Smooth muscle cell (in vitro differentiated cells): ENCODE results near the gene TACC2. TPM values are rescaled to one million over a fixed set of nuclear protein-coding genes. Genes with fewer than 3 reads are reported as not detected.

Experiments used
- DNase-seq: peaks from one replicate; lab custom pipeline; 2025; ENCODE audit not compliant: unreplicated experiment; lab: John Stamatoyannopoulos, UW
- H2AFZ ChIP-seq: fragments of 200-600 bp; sonication (generic); 2 replicates; pipeline ENCODE4 v1.6.0; 2016; ENCODE audit warnings: antibody characterized with exemption, low read depth, mild to moderate bottlenecking
- H3F3A ChIP-seq: fragments of 200-600 bp; sonication (generic); 2 replicates; pipeline ENCODE4 v1.6.0; 2017; ENCODE audit warnings: antibody characterized with exemption, low read depth
- H3K27ac ChIP-seq: fragments of 200-600 bp; sonication (generic); 2 replicates; pipeline ENCODE4 v1.5.1; 2016; ENCODE audit warnings: low read depth, mild to moderate bottlenecking
- H3K27me3 ChIP-seq: fragments of 200-600 bp; sonication (generic); 2 replicates; pipeline ENCODE4 v1.6.1; 2016; ENCODE audit warnings: low read depth, mild to moderate bottlenecking
- H3K36me3 ChIP-seq: fragments of 200-600 bp; sonication (generic); 2 replicates; pipeline ENCODE4 v1.5.1; 2016; ENCODE audit warnings: low read depth
- H3K4me1 ChIP-seq: fragments of 200-600 bp; sonication (generic); 2 replicates; pipeline ENCODE4 v1.5.1; 2016; ENCODE audit warnings: low read depth
- H3K4me2 ChIP-seq: fragments of 200-600 bp; sonication (generic); 2 replicates; pipeline ENCODE4 v1.6.0; 2016; ENCODE audit warnings: mild to moderate bottlenecking
- H3K4me3 ChIP-seq: fragments of 200-600 bp; sonication (generic); 2 replicates; pipeline ENCODE4 v1.5.1; 2016; ENCODE audit warnings: mild to moderate bottlenecking
- H3K79me2 ChIP-seq: fragments of 200-600 bp; sonication (generic); 2 replicates; pipeline ENCODE4 v1.6.0; 2016; ENCODE audit warnings: low read depth, mild to moderate bottlenecking
- H3K9ac ChIP-seq: fragments of 200-600 bp; sonication (generic); 2 replicates; pipeline ENCODE4 v1.6.0; 2016; ENCODE audit warnings: low read depth
- H3K9me3 ChIP-seq: fragments of 200-600 bp; sonication (generic); replicated peaks from 2 replicates; pipeline ENCODE4 v1.5.1; 2016; ENCODE audit warnings: low read depth
- H4K20me1 ChIP-seq: fragments of 200-600 bp; sonication (generic); 2 replicates; pipeline ENCODE4 v1.6.0; 2016; ENCODE audit warnings: low read depth
- CTCF ChIP-seq: fragments of 200-600 bp; sonication (generic); IDR thresholded peaks from 2 replicates; pipeline ENCODE4 v1.5.1; 2017; ENCODE audit warnings: borderline replicate concordance, mild to moderate bottlenecking, antibody characterized with exemption; ENCODE audit not compliant: insufficient read depth, poor library complexity, severe bottlenecking
- whole genome bisulfite sequencing: methylation state at CpG from one replicate; pipeline ENCODE4 v1.1.7; 2016; ENCODE audit warnings: low lambda C conversion rate; 5-methylcytosine and 5-hydroxymethylcytosine counted together
- polyA plus RNA-seq: library from polyadenylated mRNA; unstranded; fragments of >200 nt; fragmentation: Nextera tagmentation; extraction: Ambion mirVana; gene quantifications from 2 replicates; pipeline ENCODE4 v1.2.1, GENCODE V29; 2016
- total RNA-seq: library from RNA; depleted of rRNA; stranded (reverse); fragments of >200 nt; gene quantifications from 2 replicates; pipeline ENCODE4 v1.2.3, GENCODE V29; 2014

Gene TACC2
- total and polyA plus RNA-seq, 2 experiments from 2014 or later = 2.8 to 7.6 TPM

DNA sequence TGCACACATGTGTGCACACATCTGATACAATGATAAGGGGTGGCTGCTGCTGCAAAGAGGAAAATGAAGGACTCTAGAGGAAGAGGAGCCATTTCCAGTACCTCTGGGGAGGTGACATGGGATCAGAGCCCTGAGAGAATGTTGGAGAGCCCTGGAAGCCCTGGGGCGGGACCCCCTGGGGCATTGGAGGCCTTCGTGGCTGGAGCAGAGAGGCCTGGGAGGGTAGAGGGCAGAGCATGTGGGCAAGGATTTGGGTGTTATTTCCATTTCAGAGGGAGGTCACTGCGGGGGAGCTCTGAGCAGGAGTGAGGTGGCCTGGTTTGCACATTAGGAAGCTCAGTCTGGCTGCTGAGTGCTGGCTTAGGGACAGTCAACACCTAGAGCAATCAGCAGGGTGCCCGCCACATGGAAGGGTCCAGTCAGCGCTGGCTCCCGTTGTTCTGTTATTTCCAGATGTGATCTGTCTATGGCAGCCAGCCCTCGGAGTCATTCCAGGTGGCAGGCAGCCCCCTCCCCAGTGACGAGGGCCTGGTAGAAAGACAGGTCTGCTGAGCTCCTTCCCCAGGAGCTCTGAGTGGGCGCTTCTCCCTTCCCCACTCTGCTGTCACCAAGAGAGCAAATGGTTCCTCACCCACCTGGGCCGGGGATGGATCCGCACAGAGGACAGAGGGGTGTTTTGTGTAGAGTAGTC lies 258.0 kb downstream of the TACC2 start:
- Histone ChIP-seq H3K36me3 (no peaks in the 10 kb centered on the region), H2AFZ (no peak overlapping the region), H3K79me2 (no peaks in the 10 kb centered on the region), H3K9me3 (no peaks in the 10 kb centered on the region), H3K9ac (no peak overlapping the region), H3K27me3 (no peaks in the 10 kb centered on the region), H4K20me1 (no peaks in the 10 kb centered on the region), H3K4me1 (no peaks in the 10 kb centered on the region), H3K4me3 (no peak overlapping the region), H3K27ac (no peak overlapping the region), H3F3A (no peaks in the 10 kb centered on the region), H3K4me2 (no peak overlapping the region)
- DNase-seq = no peak
- 97% methylated on average over 11 of the region's 11 CpGs for WGBS
- no peak for TF ChIP-seq CTCF

DNA sequence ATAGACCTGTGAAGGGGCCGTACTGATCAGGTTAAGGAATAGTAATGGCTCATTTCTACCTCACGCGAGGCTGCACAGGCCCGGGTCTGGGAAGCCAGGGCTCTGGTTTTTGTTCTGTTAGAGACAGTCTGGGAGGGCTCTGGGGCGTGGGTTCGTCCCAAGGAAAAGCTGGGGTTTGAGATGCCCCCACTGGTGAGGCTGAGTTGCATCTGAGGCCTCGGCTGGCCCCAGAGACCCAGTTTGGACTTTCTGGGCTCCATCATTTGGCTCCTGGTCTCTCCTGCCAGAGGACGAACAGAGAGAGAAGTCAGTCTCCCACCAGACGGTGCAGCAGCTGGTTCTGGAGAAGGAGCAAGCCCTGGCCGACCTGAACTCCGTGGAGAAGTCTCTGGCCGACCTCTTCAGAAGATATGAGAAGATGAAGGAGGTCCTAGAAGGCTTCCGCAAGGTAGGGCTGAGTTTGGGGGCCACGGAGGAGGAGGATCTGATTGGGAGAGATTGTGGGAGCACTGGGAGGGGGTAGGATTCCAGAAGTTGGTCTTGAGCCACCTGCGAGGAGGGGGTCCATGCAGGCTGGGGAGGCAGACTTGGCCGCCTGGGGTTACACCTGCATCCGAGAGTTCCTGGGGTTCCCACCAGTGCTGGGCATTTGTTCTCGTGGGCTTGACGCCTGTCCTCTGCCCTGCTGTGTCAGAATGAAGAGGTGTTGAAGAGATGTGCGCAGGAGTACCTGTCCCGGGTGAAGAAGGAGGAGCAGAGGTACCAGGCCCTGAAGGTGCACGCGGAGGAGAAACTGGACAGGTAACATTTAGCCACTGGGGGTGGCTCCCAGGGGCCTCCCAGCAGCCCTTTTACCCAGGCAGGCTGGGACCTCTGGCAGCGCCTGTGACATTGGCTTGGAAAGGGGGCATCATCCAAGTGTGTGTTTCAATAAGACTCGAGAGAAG lies 259.7 kb downstream of the TACC2 start:
- H3K4me1 ChIP-seq = no peaks in the 10 kb centered on the region
- H3K27ac ChIP-seq = no peak overlapping the region
- no peaks in the 10 kb centered on the region for H3K79me2 ChIP-seq
- TF ChIP-seq CTCF = no peak
- no peaks in the 10 kb centered on the region for H3K36me3 ChIP-seq
- H3K4me2 ChIP-seq = no peak overlapping the region
- H3K27me3 ChIP-seq = no peaks in the 10 kb centered on the region
- no peaks in the 10 kb centered on the region for H3K9me3 ChIP-seq
- DNase-seq = no peak
- 95% methylated on average over 25 of the region's 25 CpGs for WGBS
- no peak overlapping the region for H3K4me3 ChIP-seq
- no peaks in the 10 kb centered on the region for H4K20me1 ChIP-seq
- H3K9ac ChIP-seq = no peak overlapping the region
- H2AFZ ChIP-seq = no peak overlapping the region
- H3F3A ChIP-seq = no peaks in the 10 kb centered on the region

DNA sequence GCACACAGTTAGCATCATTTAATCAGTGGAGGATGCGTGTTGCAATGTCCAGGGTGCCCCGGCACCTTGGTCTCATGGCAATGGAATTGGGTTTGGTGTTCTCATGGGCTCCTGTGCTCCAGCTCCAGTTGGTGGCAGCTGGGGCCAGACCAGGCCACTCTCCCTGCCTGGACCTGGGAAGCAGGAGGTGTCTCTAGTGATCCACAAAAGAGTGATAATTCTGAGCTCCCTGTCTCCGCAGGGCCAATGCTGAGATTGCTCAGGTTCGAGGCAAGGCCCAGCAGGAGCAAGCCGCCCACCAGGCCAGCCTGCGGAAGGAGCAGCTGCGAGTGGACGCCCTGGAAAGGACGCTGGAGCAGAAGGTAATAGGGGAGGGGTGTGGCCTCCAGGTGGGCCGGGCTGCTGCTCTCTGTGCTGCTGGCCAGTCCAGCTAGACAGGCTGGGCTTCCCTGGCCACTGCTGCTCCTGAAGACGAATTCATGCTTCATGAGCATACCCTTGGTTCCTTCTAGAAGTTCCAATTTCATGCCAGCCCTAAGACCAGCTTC lies 260.4 kb downstream of the TACC2 start:
- no peak for DNase-seq
- H3K27ac ChIP-seq = no peak overlapping the region
- no peaks in the 10 kb centered on the region for H4K20me1 ChIP-seq
- 87% methylated on average over 11 of the region's 11 CpGs for WGBS
- no peaks in the 10 kb centered on the region for H3K36me3 ChIP-seq
- no peaks in the 10 kb centered on the region for H3K27me3 ChIP-seq
- H3K4me1 ChIP-seq = no peaks in the 10 kb centered on the region
- no peaks in the 10 kb centered on the region for H3F3A ChIP-seq
- TF ChIP-seq CTCF = no peak
- H3K9ac ChIP-seq = no peak overlapping the region
- no peaks in the 10 kb centered on the region for H3K79me2 ChIP-seq
- no peak overlapping the region for H3K4me3 ChIP-seq
- H3K9me3 ChIP-seq = no peaks in the 10 kb centered on the region
- no peak overlapping the region for H3K4me2 ChIP-seq
- no peak overlapping the region for H2AFZ ChIP-seq
